ENCODE results near the gene KIAA0040. TPM values are rescaled to one million over a fixed set of nuclear protein-coding genes. Genes with fewer than 3 reads are reported as not detected.

KIAA0040 gene
- total RNA-seq, 1 experiment from 2014 or later: 5.0 TPM

DNA sequence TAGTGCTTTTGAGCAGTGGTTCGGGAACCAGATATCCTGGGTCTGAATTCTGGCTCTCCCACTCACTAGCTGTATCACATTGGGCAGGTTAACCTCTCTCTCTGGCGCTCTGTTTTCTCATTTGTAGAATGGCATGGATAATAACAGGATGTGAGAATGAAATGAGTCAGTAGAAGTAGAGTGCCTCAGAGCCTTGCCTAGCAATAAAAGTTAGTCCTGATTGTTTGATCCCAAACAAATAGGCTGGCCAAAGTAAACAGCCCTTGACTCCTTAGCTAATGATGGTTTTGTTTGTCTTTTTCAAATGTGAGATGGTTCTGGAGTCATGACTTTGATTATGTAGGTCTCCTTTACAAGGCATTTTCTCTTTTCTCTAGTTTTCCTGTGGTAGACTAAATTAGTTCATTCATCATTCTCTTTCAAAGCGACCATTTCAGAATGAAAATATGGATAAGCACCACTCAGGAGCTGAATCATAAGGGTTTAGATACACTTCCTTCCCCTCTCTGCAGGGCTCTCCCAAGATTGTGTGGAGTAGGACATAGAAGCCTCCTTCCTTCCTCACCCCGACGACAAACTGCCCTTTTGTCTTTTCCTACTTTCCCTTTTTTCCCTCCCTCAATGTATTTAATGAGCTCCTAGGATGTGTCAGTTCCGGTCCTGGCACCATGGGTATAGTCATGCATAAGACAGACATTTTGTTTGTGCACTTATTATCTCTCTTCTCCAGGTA is 23.1 kb downstream of the KIAA0040 start:
- Histone ChIP-seq H2BK12ac (ENCODE audit: insufficient read length, low read depth, low read length) (no peak overlapping the region), H3K23ac (ENCODE audit: insufficient read length, low read depth, low read length) (no peak overlapping the region), H3K79me1 (ENCODE audit: insufficient read depth, low read depth, low read length, poor library complexity, severe bottlenecking) (no peaks in the 10 kb centered on the region), H4K91ac (ENCODE audit: insufficient read length, low read depth, low read length) (no peak overlapping the region), H2AFZ (ENCODE audit: low read length) (no peak overlapping the region), H3K4ac (ENCODE audit: low read depth, low read length) (no peak overlapping the region), H2BK120ac (ENCODE audit: low read depth, low read length, poor library complexity, severe bottlenecking) (no peak overlapping the region), H3K79me2 (ENCODE audit: insufficient read depth, low read length) (no peaks in the 10 kb centered on the region), H4K8ac (replicated peaks; ENCODE audit: insufficient read length, low read depth, low read length) (no peak overlapping the region), H3K9ac (ENCODE audit: extremely low read depth, insufficient read length, low read length) (no peak overlapping the region), H3K14ac (ENCODE audit: insufficient read depth, low read length) (no peak overlapping the region), H3K4me2 (ENCODE audit: insufficient read depth, insufficient read length, low read length) (no peak overlapping the region), H3K56ac (ENCODE audit: insufficient read length, low read depth, low read length) (no peak overlapping the region), H2BK20ac (ENCODE audit: low read depth, low read length, poor library complexity, severe bottlenecking) (no peak overlapping the region), H3K4me1 (ENCODE audit: insufficient read depth, low read length) (no peaks in the 10 kb centered on the region), H2BK5ac (ENCODE audit: insufficient read length, low read length) (no peak overlapping the region), H3K27me3 (ENCODE audit: insufficient read depth, low read length) (no peaks in the 10 kb centered on the region), H3T11ph (ENCODE audit: low read length) (no peak overlapping the region), H3K18ac (ENCODE audit: insufficient read length, low read depth, low read length) (no peak overlapping the region), H4K20me1 (ENCODE audit: control insufficient read depth, insufficient read depth, insufficient read length) (no peaks in the 10 kb centered on the region), H3K27ac (ENCODE audit: insufficient read length, low read depth, low read length) (no peak overlapping the region), H4K5ac (ENCODE audit: insufficient read length, low read depth, low read length) (no peak overlapping the region), H3K9me3 (ENCODE audit: control insufficient read depth, low read depth, low read length) (no peaks in the 10 kb centered on the region), H2BK15ac (ENCODE audit: low read depth, low read length) (no peak overlapping the region), H2AK5ac (ENCODE audit: insufficient read length, low read length) (no peak overlapping the region), H3K23me2 (ENCODE audit: insufficient read length, low read depth, low read length, poor library complexity, severe bottlenecking) (no peaks in the 10 kb centered on the region)
- peaks cover 0 to 3% (median 0%) of the 10 kb centered on the region in 3 experiments; a peak in 3 of 7 replicates for H3K36me3 Mint-ChIP-seq (ENCODE audit: insufficient read depth in 1 of 3, low read depth in 3 of 3)
- no peaks in the 10 kb centered on the region for H3K9me3 Mint-ChIP-seq
- no peak overlapping the region for H3K27ac Mint-ChIP-seq
- TF ChIP-seq, protein P1, sequence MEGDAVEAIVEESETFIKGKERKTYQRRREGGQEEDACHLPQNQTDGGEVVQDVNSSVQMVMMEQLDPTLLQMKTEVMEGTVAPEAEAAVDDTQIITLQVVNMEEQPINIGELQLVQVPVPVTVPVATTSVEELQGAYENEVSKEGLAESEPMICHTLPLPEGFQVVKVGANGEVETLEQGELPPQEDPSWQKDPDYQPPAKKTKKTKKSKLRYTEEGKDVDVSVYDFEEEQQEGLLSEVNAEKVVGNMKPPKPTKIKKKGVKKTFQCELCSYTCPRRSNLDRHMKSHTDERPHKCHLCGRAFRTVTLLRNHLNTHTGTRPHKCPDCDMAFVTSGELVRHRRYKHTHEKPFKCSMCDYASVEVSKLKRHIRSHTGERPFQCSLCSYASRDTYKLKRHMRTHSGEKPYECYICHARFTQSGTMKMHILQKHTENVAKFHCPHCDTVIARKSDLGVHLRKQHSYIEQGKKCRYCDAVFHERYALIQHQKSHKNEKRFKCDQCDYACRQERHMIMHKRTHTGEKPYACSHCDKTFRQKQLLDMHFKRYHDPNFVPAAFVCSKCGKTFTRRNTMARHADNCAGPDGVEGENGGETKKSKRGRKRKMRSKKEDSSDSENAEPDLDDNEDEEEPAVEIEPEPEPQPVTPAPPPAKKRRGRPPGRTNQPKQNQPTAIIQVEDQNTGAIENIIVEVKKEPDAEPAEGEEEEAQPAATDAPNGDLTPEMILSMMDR (conservative IDR thresholded peaks at IDR 0.05): no peak
- no peak for DNase-seq
- H3K4me3 Mint-ChIP-seq: no peak overlapping the region
- H3K4me1 Mint-ChIP-seq: no peaks in the 10 kb centered on the region
- WGBS (ENCODE audit: extremely low coverage, insufficient read length, low lambda C conversion rate): no CpG with 5 or more reads among the region's 6 CpGs
- no peaks in the 10 kb centered on the region for H3K27me3 Mint-ChIP-seq (ENCODE audit: low read depth)

Data from H9 (cell line).